Testis (tissue), 2 donors: ENCODE measurements around the gene CALML4.

Source experiments
- POLR2A ChIP-seq: fragments of 450-650 bp; IDR thresholded peaks from one replicate; pipeline ENCODE4 v1.6.1; 2017; ENCODE audit warnings: antibody characterized with exemption, mild to moderate bottlenecking, moderate library complexity
- TF ChIP-seq, protein P1 (sequence below), 3 experiments: fragments of 450-650 bp in 2 of 3; fragments of 200-600 bp in 1 of 3; sonication (generic) in 1 of 3; IDR thresholded peaks; one replicate each; pipeline ENCODE4 v1.5.1; 2016 to 2019; ENCODE audit warnings: antibody characterized with exemption in 3 of 3, mild to moderate bottlenecking in 2 of 3, moderate library complexity in 1 of 3

GRCh38 chr15:68232449-68232848, 27.3 kb upstream of the CALML4 start:
- TF ChIP-seq, protein P1, sequence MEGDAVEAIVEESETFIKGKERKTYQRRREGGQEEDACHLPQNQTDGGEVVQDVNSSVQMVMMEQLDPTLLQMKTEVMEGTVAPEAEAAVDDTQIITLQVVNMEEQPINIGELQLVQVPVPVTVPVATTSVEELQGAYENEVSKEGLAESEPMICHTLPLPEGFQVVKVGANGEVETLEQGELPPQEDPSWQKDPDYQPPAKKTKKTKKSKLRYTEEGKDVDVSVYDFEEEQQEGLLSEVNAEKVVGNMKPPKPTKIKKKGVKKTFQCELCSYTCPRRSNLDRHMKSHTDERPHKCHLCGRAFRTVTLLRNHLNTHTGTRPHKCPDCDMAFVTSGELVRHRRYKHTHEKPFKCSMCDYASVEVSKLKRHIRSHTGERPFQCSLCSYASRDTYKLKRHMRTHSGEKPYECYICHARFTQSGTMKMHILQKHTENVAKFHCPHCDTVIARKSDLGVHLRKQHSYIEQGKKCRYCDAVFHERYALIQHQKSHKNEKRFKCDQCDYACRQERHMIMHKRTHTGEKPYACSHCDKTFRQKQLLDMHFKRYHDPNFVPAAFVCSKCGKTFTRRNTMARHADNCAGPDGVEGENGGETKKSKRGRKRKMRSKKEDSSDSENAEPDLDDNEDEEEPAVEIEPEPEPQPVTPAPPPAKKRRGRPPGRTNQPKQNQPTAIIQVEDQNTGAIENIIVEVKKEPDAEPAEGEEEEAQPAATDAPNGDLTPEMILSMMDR (IDR thresholded peaks at IDR 0.05), result no peak
- no peak for TF ChIP-seq POLR2A
